Measurements from ENCODE around the gene TUBA4A. TPM values are rescaled to one million over a fixed set of nuclear protein-coding genes. Genes with fewer than 3 reads are reported as not detected.
A peak's percentile ranks its signal among the peaks of the same experiment; 100 is the strongest.

Gene TUBA4A
- total and polyA plus RNA-seq, 10 of the 15 experiments (the other 5 are each of a cell fraction or from before 2014, with no cell fraction given) = 58.2 to 325 (median 134) TPM

- TF ChIP-seq MLLT1 (IDR thresholded peaks at IDR 0.05) (no peak), CHD4 (IDR thresholded peaks at IDR 0.05) (no peak), CEBPB (IDR thresholded peaks at IDR 0.05; ENCODE audit: borderline replicate concordance in 1 of 2, low read depth in 2 of 2, low read length in 2 of 2) (no peak), SPI1 (IDR thresholded peaks at IDR 0.05; ENCODE audit: borderline replicate concordance, insufficient read depth, low read depth, low read length) (no peak), CHD2 (IDR thresholded peaks at IDR 0.05; ENCODE audit: borderline replicate concordance, low read depth, low read length) (0 out of 2 replicates have a peak, but pooled peaks have one; percentile 16), TAF1 (IDR thresholded peaks at IDR 0.05; ENCODE audit: borderline replicate concordance, low read depth, low read length) (peak; percentile 91), ZBTB33 (IDR thresholded peaks at IDR 0.05) (no peak), IRF5 (IDR thresholded peaks at IDR 0.05; ENCODE audit: borderline replicate concordance) (no peak), MAX (IDR thresholded peaks at IDR 0.05; ENCODE audit: low read depth, low read length) (no peak), MXI1 (IDR thresholded peaks at IDR 0.05; ENCODE audit: low read depth, low read length) (peak; percentile 80; the same call in 1 of the 2 replicates), YY1 (IDR thresholded peaks at IDR 0.05; ENCODE audit: low read depth, low read length) (no peak), STAT3 (IDR thresholded peaks at IDR 0.05; ENCODE audit: low read depth, low read length) (no peak), JUNB (IDR thresholded peaks at IDR 0.05) (no peak), BHLHE40 (IDR thresholded peaks at IDR 0.05; ENCODE audit: borderline replicate concordance in 1 of 2, low read depth in 2 of 2, low read length in 1 of 2) (0 out of 4 replicates have a peak, but pooled peaks of 1 of the 2 experiments have one; percentile 3), RCOR1 (conservative IDR thresholded peaks at IDR 0.05; ENCODE audit: low read depth, low read length) (no peak), EED (IDR thresholded peaks at IDR 0.05; ENCODE audit: low read depth) (no peak), NKRF (conservative IDR thresholded peaks at IDR 0.05) (peak; percentile 68), ZNF207 (IDR thresholded peaks at IDR 0.05; ENCODE audit: borderline replicate concordance) (0 out of 2 replicates have a peak, but pooled peaks have one; percentile 16)
These were observed at the start of gene TUBA4A (continued) for GRCh38 chr2:219253753-219254589.

Measured in GM12878 (cell line).